ENCODE data around the gene TMEM106B.
A peak's percentile ranks its signal among the peaks of the same experiment; 100 is the strongest.
"Not testable (repeated sequence)": the region's sequence is repeated elsewhere in the genome, so short reads cannot be mapped to it uniquely, and the experiment has no call there.

TMEM106B gene

DNA sequence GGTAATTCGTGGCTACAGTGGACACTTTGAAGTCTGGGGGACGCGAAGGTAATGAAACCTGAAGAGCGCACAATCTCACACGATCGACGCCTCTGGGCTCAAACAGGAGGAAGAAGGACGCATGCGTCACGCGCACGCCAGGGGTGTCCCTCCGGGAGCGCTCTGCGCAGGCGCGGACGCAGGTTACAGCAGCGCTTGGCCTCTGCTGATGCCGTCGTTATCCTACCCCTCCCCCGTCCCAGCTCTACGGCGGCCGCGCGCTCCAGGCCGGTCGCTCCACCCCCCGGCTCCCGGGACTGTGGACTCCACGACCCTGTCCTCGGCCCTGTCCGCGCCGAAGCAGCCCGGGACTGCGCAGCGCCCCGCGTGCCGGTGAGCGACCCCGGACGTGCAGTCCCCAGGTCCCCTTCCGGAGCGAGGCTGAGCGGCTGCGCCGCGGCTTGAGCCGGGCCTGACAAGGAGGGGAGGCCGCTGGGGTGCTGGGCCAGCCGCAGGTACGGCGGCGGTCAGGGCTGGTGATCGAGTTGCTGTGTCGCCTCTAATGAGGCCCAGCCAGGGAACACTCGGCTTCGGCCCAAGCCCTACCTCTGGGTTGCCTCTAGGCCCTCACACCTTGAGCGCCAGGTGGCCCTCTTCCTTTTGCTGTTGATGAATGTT, at the start of gene TMEM106B:
TMEM106B (plus strand) TSS at position 241 of the 657 bp plus-strand sequence. CDS start 3,517 bp downstream, outside the sequence.
- peak; percentile 98 for DNase-seq

DNA sequence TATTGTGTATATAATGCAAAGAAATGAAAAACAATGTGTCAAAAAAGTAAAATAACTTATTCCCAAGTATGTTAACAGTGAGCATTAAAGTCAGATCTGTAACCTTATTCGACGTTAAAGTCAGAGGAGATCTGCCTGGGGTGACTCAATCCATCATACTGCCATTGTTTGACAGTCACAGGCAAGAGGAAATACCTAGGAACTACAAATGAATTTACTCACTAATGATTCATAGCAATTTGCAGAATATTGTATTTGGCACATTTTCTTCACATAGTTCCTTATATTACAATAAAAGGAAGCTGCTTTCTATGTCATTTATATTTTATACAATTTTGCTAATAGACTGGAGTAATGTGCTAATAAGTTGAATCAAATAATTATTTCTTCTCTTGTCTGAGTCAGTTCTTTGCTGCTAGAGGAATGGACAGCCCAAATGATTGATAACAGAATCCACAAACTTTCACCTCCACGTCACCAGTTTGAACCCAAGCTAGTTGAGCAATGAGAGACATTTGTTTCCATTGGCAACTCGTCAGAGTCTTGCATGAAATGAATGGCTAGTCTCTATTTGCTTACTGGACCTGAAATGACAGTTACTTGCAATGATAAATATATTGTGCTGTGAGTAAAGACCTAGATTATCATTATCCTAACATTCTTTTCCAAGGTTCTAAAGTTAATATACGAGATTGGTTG, 48.5 kb upstream of the TMEM106B start:
- no peak for DNase-seq

DNA sequence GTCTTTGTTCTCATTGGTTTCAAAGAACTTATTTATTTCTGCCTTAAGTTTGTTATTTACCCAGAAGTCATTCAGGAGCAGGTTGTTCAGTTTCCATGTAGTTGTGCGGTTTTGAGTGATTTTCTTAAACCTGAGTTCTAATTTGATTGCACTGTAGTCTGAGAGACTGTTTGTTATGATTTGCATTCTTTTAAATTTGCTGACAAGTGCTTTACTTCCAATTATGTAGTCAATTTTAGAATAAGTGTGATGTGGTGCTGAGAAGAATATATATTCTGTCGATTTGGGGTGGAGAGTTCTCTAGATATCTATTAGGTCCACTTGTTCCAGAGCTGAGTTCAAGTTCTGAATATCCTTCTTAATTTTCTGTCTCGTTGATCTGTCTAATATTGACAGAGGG, 43.0 kb upstream of the TMEM106B start:
- DNase-seq = not testable (repeated sequence)

DNA sequence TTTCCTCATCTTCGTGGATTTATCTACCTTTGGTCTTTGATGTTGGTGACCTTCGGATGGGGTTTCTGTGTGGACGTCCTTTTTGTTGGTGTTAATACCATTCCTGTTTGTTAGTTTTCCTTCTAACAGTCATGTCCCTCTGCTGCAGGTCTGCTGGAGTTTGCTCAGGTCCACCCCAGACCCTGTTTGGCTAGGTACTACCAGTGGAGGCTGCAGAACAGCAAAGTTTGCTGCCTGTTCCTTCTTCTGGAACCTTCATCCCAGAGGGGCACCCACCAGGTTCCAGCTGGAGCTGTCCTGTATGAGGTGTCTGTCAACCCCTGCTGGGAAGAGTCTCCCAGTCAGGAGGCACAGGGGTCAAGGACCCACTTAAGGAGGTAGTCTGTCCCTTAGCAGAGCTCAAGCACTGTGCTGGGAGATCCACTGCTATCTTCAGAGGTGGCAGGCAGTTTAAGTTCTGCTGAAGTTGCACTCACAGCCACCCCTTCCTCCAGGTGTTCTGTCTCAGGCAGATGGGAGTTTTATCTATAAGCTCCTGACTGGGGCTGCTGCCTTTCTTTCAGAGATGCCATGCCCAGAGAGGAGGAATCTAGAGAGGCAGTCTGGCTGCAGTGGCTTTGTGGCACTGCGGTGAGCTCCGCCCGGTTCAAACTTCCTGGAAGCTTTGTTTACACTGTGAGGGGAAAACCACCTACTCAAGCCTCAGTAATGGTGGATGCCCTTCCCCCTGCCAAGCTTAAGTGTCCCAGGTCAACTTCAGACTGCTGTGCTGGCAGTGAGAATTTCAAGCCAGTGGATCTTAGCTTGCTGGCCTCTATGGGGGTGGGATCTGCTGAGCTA, 40.9 kb upstream of the TMEM106B start:
- peak; percentile 59 for DNase-seq

DNA sequence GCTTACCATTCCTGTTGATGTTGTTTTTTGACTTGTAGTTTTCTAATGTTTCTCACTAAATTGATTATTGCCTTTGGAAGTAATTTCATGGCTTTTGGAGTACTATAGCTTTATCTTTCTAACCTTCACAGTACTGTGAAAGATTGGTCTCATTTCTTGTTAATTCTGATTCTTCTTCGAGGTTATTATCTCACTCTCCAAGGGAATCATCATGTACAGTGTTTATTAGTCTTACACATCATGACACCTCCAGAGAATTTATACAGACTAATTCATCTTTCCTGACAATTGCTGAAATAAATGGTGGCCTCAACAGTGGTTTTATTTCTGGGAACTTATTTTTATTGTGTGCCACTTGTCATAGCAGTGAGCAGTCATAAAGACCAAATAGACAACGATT, 37.4 kb upstream of the TMEM106B start:
- no peak for DNase-seq

DNA sequence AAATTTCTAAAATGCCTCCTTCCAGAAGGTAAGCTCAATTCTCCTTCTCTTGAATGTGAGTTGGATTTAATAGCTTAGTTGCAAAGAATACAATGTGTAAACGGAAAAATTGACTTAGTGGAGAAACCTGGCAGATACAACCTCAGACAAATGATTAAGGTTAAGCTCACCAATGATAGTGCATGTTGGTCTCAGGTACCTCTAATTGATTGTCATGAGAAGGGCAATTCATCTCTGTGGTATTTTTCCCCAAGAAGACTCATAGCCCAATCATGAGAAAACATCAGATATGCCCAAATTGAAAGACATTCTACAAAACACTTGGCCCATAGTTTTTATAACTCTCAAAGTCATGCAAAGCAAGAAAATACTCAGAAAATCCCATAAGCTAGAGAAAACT, 36.2 kb upstream of the TMEM106B start:
- no peak for DNase-seq

DNA sequence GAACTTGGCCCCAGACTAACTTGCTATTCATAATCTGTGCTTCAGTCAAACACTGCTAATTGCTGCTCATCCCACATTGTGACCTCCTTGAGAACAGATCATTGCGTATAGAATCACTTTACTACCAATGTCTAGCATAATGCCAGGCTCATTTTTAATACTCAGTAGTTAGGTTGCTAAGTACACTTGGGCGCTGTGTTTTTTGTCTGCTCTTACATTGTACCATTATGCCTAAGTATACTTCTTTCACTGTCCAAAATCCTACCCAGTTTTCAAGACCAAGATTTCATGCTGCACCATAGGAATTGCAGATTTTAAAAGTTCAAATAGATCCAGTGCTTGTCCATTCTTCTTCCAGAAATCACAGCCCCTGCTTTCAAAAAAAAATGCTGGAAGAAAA, 32.8 kb upstream of the TMEM106B start:
- DNase-seq = no peak

DNA sequence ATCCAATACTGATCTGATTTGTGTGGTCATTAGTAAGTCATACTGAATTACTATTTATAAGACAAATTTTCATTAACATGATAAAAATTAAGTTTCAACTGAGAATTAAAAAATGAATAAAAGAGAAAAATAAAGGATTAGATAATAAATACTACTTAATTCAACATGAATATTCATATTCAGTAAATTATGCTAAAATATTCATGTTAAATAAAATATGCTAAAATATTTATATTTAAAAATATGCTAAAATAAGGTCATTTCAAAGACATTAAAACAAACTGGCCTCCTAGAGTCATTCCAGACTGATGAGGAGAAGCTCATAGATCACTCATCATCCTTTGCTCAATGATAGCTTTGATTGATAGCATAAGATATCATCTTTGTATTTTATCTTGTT, 16.7 kb upstream of the TMEM106B start:
- no peak for DNase-seq

DNA sequence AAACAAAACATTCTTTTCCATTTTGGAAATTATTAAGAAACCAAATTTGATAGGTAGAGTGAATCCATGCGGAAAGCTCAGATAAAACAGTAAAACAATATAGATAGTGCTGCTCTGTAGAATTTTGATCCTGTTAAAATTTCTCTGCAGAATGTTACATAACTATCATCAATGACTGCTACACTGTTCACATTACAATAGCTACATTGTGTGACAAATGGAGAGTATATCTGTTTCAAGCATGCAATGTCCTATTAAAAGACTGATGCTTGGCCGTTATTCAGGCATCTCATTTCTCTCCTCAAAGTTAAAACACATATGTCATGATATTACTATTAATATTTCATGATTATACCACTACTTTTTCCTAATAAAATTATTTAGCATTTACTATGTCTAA, 14.7 kb upstream of the TMEM106B start:
- no peak for DNase-seq

DNA sequence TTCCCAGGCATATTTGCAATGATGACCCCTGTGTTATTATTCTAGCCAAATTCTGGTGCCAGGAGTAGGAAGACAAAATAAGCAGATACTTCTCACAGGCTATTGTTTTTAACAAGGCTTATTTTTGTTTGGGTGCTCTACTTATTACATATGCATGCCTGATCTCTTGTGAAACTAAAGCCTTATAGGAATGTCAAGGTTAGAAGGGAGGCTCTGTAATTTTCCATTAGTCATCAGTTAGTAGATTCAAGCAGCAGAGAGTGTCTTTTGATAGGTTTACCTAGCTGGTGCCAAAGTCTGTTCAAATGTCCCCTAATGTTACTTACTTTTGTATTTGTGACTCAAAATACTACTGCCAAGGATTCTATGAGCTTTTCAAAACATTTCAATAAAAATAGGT, 11.7 kb upstream of the TMEM106B start:
- DNase-seq = no peak

DNA sequence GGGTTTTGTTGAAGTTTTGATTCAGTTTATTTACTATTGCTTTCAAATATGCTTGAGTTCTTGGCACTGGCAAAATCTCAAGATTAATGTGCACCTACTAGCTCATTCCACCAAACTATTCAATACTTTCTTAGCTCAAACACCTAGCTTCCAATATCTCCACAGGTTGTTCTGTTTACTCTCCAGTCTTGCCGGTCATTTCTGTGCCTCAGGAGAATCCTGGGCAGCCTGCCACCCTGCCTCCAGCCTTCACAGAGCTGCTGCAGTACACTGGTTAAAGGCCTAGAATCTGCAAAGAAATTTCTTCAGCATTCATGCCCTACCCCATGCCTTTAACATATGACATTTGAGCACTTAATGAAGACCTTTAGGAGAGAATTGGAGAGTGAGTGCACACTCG, 4.0 kb upstream of the TMEM106B start:
- no peak for DNase-seq

DNA sequence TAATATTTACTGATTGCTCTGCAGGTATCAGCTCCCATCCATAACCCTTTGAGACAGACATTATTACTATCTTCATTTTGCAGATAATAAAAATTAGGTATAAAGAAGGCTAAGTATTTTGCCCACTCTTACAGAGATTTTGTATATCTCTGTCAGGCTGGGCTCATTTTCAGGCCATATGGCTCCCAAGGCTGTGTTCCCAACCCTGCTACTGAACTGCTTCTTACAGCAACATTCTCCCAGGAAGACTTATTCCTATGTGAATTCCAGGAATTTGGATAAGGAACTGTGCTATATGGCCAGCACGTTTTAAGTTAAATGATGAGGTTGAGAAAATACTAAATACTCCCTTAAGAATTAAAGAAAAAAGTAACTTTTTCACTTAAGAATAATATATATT, 1.9 kb upstream of the TMEM106B start:
- no peak for DNase-seq

DNA sequence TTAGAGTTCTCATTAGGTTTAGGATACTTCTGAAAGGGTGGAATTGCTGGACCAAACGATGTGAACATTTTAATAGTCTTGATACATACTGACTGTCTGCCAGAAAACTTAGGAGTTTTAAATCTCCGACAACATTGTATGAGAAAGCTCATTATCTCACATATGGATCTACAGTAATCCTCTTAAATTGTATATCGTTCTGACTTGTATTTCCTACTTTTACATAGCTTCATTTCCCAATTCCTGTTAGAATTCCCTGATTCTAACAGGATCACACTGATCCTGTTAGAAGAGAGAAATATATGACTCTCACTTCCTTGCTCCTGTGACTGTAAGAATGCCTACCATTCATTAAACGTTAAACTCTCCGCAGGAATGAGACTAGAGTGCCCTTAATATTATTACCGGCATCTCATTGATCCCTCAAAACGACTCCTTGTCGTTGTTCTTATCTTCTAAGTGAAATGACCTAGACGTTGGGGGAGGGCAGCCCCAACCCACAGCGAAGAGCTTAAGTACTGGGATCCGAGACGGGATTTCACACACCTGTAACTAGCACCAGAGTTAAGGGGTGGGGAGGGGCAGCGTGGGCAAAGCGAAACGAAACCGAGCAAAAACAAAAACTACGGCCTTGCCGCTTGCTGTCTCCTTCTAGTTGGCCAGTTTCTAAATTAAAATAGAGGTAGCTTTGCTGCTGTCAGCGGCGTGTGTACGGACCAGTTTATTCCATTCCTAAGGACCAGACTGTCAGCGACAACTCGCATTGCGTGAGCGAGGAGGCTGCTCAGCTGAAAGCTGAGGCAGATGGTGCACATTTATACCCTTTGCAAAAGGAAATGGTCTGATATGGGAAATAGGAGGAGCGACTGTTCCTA, 678 bp upstream of the TMEM106B start:
- DNase-seq = no peak

DNA sequence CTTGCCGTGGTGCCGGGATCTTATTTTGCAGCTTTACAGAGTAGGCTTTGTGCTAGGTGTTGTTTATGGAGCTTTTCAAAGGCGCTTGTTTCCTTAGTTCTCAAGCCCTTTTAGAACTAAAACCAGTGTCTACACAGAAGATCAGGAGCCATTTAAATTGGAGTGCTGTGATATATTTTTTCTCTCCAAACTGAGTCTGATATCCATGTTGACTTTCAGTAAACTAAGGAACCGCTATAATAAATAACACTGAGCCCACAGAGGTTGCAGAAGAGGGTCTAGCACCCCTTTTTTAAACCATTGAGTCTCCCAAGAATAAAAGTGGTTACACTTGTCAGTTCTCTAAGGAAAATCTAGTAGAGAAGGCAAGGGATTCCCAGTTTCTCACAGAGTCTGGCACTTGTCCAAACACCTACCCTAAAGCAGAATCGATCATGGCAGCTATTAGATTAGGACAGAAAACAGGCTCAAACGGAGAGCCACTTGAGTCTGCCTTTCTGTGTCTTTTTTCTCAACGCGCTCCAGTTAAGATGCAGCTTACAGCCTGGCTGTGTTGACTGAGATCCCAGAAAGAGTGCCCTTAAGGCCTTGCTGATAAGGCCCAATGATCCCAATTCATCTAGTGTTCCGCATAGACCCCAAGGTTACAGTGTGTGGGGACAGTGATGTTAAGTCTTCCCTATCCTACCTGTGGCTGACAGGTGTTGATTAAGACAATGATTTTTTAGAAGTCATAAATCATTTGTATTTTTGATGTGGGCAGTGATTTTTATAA, 804 bp downstream of the TMEM106B start:
- peak; percentile 6 for DNase-seq

DNA sequence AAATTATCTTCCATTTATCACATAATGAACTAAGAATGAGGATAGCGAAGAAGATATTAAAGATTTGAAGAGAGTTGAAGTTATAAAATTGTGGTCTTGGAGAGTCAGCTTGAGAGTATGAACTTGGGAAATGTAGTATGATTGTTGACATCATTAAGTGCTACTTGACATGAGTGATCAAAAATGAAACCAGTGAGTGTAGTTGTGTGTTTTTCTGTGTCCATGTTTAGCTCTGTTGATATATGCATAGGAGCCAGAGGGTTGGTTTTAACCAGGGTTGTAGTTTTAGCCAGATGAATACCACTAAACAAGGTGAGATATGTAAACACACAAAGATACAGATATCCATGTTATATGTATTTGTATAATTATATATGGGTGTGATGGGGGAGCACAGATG, 6.2 kb downstream of the TMEM106B start:
- DNase-seq = no peak

DNA sequence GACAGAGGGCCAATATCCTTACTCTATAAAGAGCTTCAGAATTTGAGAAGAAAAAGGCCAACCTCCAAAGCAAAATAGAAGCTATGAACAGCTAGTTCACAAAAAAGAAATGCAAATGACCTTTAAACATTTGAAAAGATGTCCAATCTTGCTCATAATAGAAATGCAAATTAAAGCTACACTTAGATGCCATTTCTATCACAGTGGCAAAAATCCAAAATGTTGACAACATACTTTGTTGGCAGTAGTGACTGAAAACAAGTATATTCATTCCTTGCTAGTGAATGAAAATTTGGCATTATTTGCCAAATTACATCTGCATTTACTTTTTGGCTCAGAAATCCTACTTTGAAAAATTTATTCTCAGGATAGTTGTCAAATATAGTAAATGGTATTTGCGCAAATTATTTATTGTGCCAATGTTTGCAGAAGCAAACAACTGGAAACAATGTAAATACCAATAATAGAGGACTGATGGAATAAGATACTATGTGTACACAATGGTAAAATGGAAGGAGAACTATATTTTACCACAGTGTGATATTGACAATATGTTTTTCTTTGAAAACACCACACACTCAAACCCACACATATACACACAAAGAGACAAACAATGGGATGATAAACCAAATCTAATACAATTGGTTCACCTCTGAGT, 9.4 kb downstream of the TMEM106B start:
- DNase-seq = no peak

DNA sequence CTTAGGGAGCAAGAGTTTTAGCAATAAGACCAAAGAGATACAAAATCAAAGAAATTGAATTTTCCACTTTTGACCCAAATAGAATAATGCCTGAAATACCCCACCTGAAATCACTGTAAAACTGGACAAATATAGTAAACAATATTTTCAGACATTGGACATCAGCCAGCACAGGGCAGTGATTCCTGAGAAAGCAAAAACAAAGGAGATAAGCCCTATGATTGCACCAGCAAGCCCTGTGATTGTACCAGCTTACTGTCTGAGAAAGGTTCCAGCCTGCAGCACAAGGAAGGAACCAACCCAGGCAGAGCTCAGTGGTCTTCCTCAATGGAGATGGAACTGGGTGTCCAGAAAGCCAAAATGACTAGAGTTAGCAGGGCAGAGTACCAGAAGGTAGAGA, 10.3 kb downstream of the TMEM106B start:
- no peak for DNase-seq

DNA sequence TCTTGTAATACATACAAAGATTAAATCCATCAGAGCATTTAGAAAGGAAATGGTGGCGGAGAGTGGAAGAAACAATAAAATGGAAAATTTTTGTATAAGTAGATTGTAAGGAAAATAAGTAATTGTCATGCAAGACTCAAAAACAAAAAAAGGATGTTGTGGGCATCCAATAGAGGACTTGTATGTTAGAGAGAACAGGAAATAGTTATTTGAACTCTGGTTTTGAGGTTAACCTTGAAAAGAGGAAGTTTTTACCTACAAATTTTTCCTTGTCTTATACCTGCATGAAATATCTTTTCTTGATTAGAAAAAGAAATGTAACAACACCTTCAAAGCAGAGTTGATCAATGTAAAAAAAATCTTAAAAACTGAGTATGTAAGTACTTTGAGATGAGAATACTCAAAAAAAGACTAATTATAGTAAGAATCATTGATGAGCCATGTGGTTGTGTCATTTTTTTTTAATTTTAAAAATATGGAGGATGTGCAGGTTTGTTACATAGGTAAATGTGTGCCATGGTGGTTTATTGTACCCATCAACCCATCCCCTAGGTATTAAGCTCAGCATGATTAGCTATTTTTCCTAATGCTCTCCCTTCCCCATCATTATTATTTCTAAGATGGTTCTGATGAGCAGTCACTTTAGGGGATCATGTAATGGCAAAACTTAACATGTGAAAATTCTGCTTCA, 11.9 kb downstream of the TMEM106B start:
- DNase-seq = no peak

DNA sequence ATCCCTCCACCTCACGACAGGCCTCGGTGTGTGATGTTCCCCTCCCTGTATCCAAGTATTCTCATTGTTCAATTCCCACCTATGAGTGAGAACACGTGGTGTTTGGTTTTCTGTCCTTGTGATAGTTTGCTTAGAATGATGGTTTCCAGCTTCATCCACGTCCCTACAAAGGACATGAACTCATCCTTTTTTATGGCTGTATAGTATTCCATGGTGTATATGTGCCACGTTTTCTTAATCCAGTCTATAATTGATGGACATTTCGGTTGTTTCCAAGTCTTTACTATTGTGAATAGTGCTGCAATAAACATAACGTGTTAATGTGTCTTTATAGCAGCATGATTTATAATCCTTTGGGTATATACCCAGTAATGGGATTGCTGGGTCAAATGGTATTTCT, 13.9 kb downstream of the TMEM106B start:
- DNase-seq = not testable (repeated sequence)

DNA sequence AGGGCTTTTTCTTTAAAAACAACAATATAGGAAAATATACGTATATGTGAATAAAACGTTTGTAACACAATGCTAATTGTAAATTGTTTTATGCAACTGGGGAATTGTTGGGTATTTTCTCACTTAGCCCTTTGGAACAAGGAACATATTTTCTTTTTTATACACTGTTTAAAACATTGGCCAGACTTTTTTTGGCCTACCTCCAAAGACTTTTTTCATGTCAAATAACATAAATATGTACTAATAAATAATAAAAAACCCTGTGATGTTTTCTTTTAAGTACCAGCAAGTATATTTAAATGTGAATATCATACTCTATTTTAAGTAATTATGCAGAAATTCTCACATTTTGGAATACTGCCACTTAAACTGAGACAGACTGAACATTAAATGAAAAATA, 15.7 kb downstream of the TMEM106B start:
- no peak for DNase-seq

DNA sequence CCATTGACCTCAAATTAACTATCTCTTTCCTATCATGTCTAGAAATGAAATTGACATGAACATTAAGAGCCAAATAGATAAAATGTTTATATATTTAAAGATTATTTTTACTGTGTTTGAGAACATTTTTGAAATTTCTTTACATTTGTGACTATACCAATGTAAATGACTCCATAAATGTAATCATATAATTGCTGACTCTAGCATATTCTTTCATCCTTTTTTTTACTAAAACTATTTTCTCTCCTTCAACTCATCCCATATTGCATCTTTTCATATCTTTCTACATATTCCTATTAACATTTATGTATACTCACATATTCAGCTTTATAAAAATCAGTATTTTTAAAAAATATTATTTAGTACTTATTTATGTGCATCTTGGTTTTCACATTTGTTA, 16.9 kb downstream of the TMEM106B start:
- DNase-seq = no peak

All from CD4-positive, alpha-beta T cell treated with Interleukin-17A for 4 hours (primary cell).